AG04449 (cell line): Measurements from ENCODE around the gene LPP.

Experiments used
- CTCF ChIA-PET: fragments of 350-600 bp; formaldehyde crosslinking; extraction: SDS; loops from one replicate; lab custom pipeline; 2021; ENCODE audit warnings: antibody characterized with exemption; lab: Yijun Ruan, JAX
- POLR2A ChIA-PET: fragments of 400-600, 350-600 bp; formaldehyde crosslinking; extraction: SDS; loops from one replicate; lab custom pipeline; 2020; ENCODE audit warnings: antibody characterized with exemption, inconsistent platforms; lab: Yijun Ruan, JAX
- DNase-seq: peaks from one replicate; pipeline ENCODE4 v3.0.0-alpha.2; 2010; ENCODE audit warnings: low read depth, low spot score
- H3K4me3 ChIP-seq: 2 replicates; pipeline ENCODE4 v1.5.1; 2011; ENCODE audit warnings: low read depth, mild to moderate bottlenecking, control low read depth, low read length
- CTCF ChIP-seq: IDR thresholded peaks from one replicate; pipeline ENCODE4 v1.5.1; 2011; ENCODE audit warnings: mild to moderate bottlenecking, moderate library complexity, low read length, control low read depth, inconsistent platforms; ENCODE audit not compliant: insufficient read depth; ENCODE audit errors: missing control alignments

The LPP gene

GRCh38 chr3:188330138-188330537 lies 176.2 kb downstream of the LPP start:
- CTCF ChIA-PET, result interaction anchor here (0.7 to 3.1 kb wide), 4 partner anchors 25 to 626 kb away, joined by 3 to 13 read pairs (median 4); no protein-coding TSS in a partner anchor
- POLR2A ChIA-PET, result no interaction called here
- no peak for TF ChIP-seq CTCF
- DNase-seq, result no peak
- no peak overlapping the region for H3K4me3 ChIP-seq

GRCh38 chr3:188331166-188331565 lies 177.2 kb downstream of the LPP start:
- no peak for DNase-seq
- ChIA-PET POLR2A (interaction anchor here (0.5 kb wide), 1 partner anchor 594 kb away, joined by 3 read pairs; no protein-coding TSS in a partner anchor), CTCF (interaction anchor here (1.0 to 3.1 kb wide), 5 partner anchors 19 to 592 kb away, joined by 3 to 13 read pairs (median 6); no protein-coding TSS in a partner anchor)
- no peak overlapping the region for H3K4me3 ChIP-seq
- no peak for TF ChIP-seq CTCF

- H3K4me3 ChIP-seq, result no peak overlapping the region
- DNase-seq, result no peak
- ChIA-PET CTCF (interaction anchor here (0.9 to 3.1 kb wide), 7 partner anchors 10 to 623 kb away, joined by 3 to 13 read pairs (median 3); no protein-coding TSS in a partner anchor), POLR2A (no interaction called here)
- no peak for TF ChIP-seq CTCF
Observed at GRCh38 chr3:188332085-188332484, 178.1 kb downstream of the LPP start.

- ChIA-PET POLR2A (no interaction called here), CTCF (no interaction called here)
- H3K4me3 ChIP-seq, result no peak overlapping the region
- DNase-seq, result no peak
- TF ChIP-seq CTCF, result no peak
Observed at GRCh38 chr3:188335656-188336055, 181.7 kb downstream of the LPP start.

GRCh38 chr3:188336178-188336577 lies 182.2 kb downstream of the LPP start:
- ChIA-PET POLR2A (no interaction called here), CTCF (interaction anchor here (1.3 kb wide), 1 partner anchor 599 kb away, joined by 3 read pairs; no protein-coding TSS in a partner anchor)
- no peak for TF ChIP-seq CTCF
- H3K4me3 ChIP-seq, result no peak overlapping the region
- DNase-seq, result no peak

GRCh38 chr3:188337232-188337631 lies 183.3 kb downstream of the LPP start:
- no peak overlapping the region for H3K4me3 ChIP-seq
- TF ChIP-seq CTCF, result no peak
- ChIA-PET CTCF (interaction anchor here (1.2 to 2.1 kb wide), 5 partner anchors 10 to 620 kb away, joined by 3 to 11 read pairs (median 4); no protein-coding TSS in a partner anchor), POLR2A (no interaction called here)
- DNase-seq, result no peak
